Muscle layer of duodenum (tissue), 2 donors: ENCODE measurements around the gene PCBD1.
A peak's percentile ranks its signal among the peaks of the same experiment; 100 is the strongest.

Source experiments
- H3K27ac ChIP-seq: one replicate; pipeline ENCODE4 v1.7.0; 2013; ENCODE audit warnings: mild to moderate bottlenecking, low read length
- H3K27me3 ChIP-seq: one replicate; pipeline ENCODE4 v1.7.0; 2013; ENCODE audit warnings: low read depth, mild to moderate bottlenecking, control low read depth, low read length
- H3K36me3 ChIP-seq, 2 donors: one replicate each; pipeline ENCODE4 v1.7.0; 2013; ENCODE audit warnings: low read length in 2 of 2, control low read depth in 1 of 2, mild to moderate bottlenecking in 1 of 2; ENCODE audit not compliant: insufficient read depth in 2 of 2, control insufficient read depth in 1 of 2
- H3K4me1 ChIP-seq, 2 donors: one replicate each; pipeline ENCODE4 v1.7.0; 2013; ENCODE audit warnings: low read length in 2 of 2, mild to moderate bottlenecking in 2 of 2, control low read depth in 1 of 2, moderate library complexity in 1 of 2; ENCODE audit not compliant: insufficient read depth in 2 of 2, control insufficient read depth in 1 of 2
- H3K4me3 ChIP-seq, 2 donors: one replicate each; pipeline ENCODE4 v1.7.0; 2013; ENCODE audit warnings: low read length in 2 of 2, low read depth in 1 of 2, mild to moderate bottlenecking in 1 of 2
- H3K9me3 ChIP-seq, 2 donors: one replicate each; pipeline ENCODE4 v1.7.0; 2013; ENCODE audit warnings: low read length in 2 of 2, control low read depth in 1 of 2, mild to moderate bottlenecking in 1 of 2; ENCODE audit not compliant: control insufficient read depth in 1 of 2
- donor health status: healthy.

PCBD1 gene

GRCh38 chr10:70898687-70899086, 10.3 kb upstream of the PCBD1 start:
- Histone ChIP-seq H3K27me3 (no peaks in the 10 kb centered on the region), H3K36me3 (no peaks in the 10 kb centered on the region), H3K27ac (no peak overlapping the region), H3K9me3 (no peaks in the 10 kb centered on the region), H3K4me3 (no peak overlapping the region), H3K4me1 (no peaks in the 10 kb centered on the region)

- Histone ChIP-seq H3K27me3 (no peaks in the 10 kb centered on the region), H3K27ac (no peak overlapping the region), H3K4me3 (no peak overlapping the region), H3K4me1 (no peaks in the 10 kb centered on the region), H3K9me3 (no peaks in the 10 kb centered on the region), H3K36me3 (no peaks in the 10 kb centered on the region)
Observed at GRCh38 chr10:70896551-70896950, 8.2 kb upstream of the PCBD1 start.

DNA sequence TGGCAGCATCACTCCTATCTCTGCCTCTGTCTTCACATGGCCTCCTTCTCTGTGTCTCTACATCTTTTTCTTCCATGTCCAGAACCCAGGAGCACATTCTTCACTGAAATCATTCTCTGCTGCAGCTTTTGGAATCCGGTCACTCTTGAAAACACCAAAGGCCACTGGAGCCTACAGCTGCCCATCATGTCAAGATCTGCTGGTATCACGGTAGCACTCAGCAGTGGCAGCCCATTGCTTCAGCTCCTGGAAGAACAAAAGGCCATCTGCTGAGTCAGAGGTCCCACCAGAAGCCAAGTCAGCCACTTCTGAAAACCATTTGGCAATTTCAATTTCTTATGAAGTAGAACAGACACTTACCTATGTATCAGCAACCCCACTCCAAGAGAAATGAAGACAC, 6.1 kb upstream of the PCBD1 start:
- Histone ChIP-seq H3K27ac (no peak overlapping the region), H3K36me3 (no peaks in the 10 kb centered on the region), H3K4me3 (no peak overlapping the region), H3K27me3 (no peaks in the 10 kb centered on the region), H3K4me1 (no peaks in the 10 kb centered on the region), H3K9me3 (no peaks in the 10 kb centered on the region)

GRCh38 chr10:70893227-70894006, 5.1 kb upstream of the PCBD1 start:
- peaks cover 4 to 7% of the 10 kb centered on the region in 2 donors for H3K4me1 ChIP-seq
- H3K36me3 ChIP-seq, result no peaks in the 10 kb centered on the region
- no peaks in the 10 kb centered on the region for H3K9me3 ChIP-seq
- H3K4me3 ChIP-seq, result no peak overlapping the region
- H3K27me3 ChIP-seq, result no peaks in the 10 kb centered on the region
- no peak overlapping the region for H3K27ac ChIP-seq

- H3K4me3 ChIP-seq, result no peak overlapping the region
- H3K27ac ChIP-seq, result no peak overlapping the region
- peaks cover 4 to 7% of the 10 kb centered on the region in 2 donors for H3K4me1 ChIP-seq
- no peaks in the 10 kb centered on the region for H3K9me3 ChIP-seq
- no peaks in the 10 kb centered on the region for H3K36me3 ChIP-seq
- no peaks in the 10 kb centered on the region for H3K27me3 ChIP-seq
Observed at GRCh38 chr10:70892631-70893030, 4.3 kb upstream of the PCBD1 start.

- no peaks in the 10 kb centered on the region for H3K36me3 ChIP-seq
- peaks cover 7 to 17% of the 10 kb centered on the region in 2 donors for H3K4me1 ChIP-seq
- no peaks in the 10 kb centered on the region for H3K9me3 ChIP-seq
- no peak overlapping the region for H3K4me3 ChIP-seq
- H3K27ac ChIP-seq, result no peak overlapping the region
- H3K27me3 ChIP-seq, result no peaks in the 10 kb centered on the region
Observed at GRCh38 chr10:70891627-70892026, 3.3 kb upstream of the PCBD1 start.

GRCh38 chr10:70890917-70891431, 2.6 kb upstream of the PCBD1 start:
- Histone ChIP-seq H3K9me3 (no peaks in the 10 kb centered on the region), H3K4me3 (no peak overlapping the region), H3K27ac (no peak overlapping the region), H3K36me3 (peaks cover 0 to 2% of the 10 kb centered on the region in 2 donors), H3K27me3 (no peaks in the 10 kb centered on the region), H3K4me1 (peaks cover 8 to 23% of the 10 kb centered on the region in 2 donors)

DNA sequence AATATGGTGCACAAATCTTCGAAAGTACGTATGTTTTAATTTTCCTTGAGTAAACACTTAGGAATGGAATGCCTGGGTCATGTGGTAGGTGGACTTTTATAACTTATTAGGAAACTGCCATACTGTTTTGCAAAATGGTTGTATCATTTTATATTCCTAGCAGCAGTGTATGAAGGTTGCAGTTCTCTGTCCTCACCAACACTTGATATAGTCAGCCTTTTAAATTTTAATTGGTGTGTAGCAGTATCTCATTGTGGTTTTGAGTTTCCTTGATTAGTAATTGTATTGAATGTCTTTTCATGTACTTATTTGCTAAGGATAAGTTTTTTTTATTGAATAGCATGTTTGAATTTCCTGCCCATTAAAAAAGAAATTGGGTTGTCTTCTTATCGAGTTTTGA, 926 bp upstream of the PCBD1 start:
- peaks cover 11 to 15% of the 10 kb centered on the region in 2 donors for H3K36me3 ChIP-seq
- H3K4me1 ChIP-seq, result peaks cover 8 to 28% of the 10 kb centered on the region in 2 donors
- H3K4me3 ChIP-seq, result no peak overlapping the region
- H3K27ac ChIP-seq, result no peak overlapping the region
- no peaks in the 10 kb centered on the region for H3K9me3 ChIP-seq
- no peaks in the 10 kb centered on the region for H3K27me3 ChIP-seq

GRCh38 chr10:70886921-70887665, 1.3 kb downstream of the PCBD1 start:
- H3K27ac ChIP-seq, result peak overlapping the region; percentile 33
- peaks cover 8 to 28% of the 10 kb centered on the region in 2 donors for H3K4me1 ChIP-seq
- peak overlapping the region; percentile 68 to 77 for H3K4me3 ChIP-seq
- H3K27me3 ChIP-seq, result no peaks in the 10 kb centered on the region
- peaks cover 22 to 23% of the 10 kb centered on the region in 2 donors for H3K36me3 ChIP-seq
- no peaks in the 10 kb centered on the region for H3K9me3 ChIP-seq

DNA sequence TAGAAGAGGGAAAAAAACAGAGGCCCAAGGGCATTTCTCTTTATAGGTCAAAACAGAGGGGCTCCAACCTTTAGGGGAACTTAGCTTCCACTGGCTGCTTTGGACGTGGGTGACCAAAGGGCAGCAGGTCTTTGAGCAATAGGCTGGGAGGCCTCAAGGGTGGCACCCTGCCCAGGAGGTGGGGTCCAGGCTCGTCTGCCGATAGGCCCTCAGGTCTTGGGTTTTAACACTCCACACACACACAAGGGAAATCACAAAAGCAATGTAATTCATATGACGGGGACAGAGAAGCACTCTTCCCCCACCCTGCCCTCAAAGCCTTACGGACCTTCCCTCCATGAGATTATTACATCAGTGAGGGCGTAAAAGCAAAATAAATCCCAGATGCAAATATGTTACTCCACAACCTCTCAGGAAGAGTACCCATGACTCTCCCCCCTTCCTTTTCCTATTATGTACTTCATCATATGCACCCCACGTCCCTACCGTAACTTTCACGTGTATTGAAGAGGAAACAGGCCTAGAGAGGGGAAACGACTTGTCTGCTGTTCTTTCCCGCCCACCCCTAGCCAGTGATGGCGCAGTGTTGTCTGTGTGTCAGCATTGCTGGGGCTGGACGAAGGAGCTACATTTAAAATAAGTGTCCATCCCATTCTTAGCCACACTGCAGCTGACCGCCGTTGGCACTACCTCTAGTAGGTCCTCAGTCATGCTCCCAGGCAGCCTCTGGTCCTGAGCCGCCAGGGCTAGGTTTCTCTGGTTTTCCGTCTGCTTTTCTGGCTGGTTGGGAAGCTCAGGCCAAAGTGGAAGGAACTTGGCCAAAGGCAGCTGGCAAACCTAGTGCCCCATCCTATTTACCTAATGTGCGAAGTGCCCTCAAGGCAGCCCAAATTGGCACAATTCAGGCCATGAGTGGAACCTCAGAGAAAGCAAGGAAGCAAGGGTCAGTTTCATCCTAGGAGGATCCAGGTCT, 2.1 kb downstream of the PCBD1 start:
- no peaks in the 10 kb centered on the region for H3K9me3 ChIP-seq
- H3K4me1 ChIP-seq, result peaks cover 8 to 28% of the 10 kb centered on the region in 2 donors
- no peak overlapping the region for H3K4me3 ChIP-seq
- no peaks in the 10 kb centered on the region for H3K27me3 ChIP-seq
- H3K27ac ChIP-seq, result no peak overlapping the region
- H3K36me3 ChIP-seq, result peaks cover 24 to 31% of the 10 kb centered on the region in 2 donors
